Activated CD8-positive, alpha-beta memory T cell treated with anti-CD3 and anti-CD28 coated beads, Interleukin-2, amount 50 U/mL, for 24 hours (primary cell): ENCODE measurements around the gene SPDYE16.
"Not testable (repeated sequence)": the region's sequence is repeated elsewhere in the genome, so short reads cannot be mapped to it uniquely, and the experiment has no call there.

Source experiments
- DNase-seq: peaks from one replicate; pipeline ENCODE4 v3.0.0-alpha.2; 2020; ENCODE audit errors: extremely low read depth

Gene SPDYE16

GRCh38 chr7:76543197-76543596 lies at the start of gene SPDYE16:
Gene SPDYE16 (minus strand): TSS chr7:76543297. CDS start chr7:76541459, 1,838 bp downstream.
- not testable (repeated sequence) for DNase-seq

- DNase-seq = not testable (repeated sequence)
Measured at GRCh38 chr7:76592694-76593093, 49.6 kb upstream of the SPDYE16 start.

GRCh38 chr7:76591602-76592304 lies 48.7 kb upstream of the SPDYE16 start:
- not testable (repeated sequence) for DNase-seq

- not testable (repeated sequence) for DNase-seq
Measured at GRCh38 chr7:76591033-76591432, 47.9 kb upstream of the SPDYE16 start.

- DNase-seq = not testable (repeated sequence)
Measured at GRCh38 chr7:76588586-76588985, 45.5 kb upstream of the SPDYE16 start.

- not testable (repeated sequence) for DNase-seq
Measured at GRCh38 chr7:76586585-76587315, 43.7 kb upstream of the SPDYE16 start.

- DNase-seq = not testable (repeated sequence)
Measured at GRCh38 chr7:76583636-76584281, 40.7 kb upstream of the SPDYE16 start.

- DNase-seq = not testable (repeated sequence)
Measured at GRCh38 chr7:76582848-76583631, 39.9 kb upstream of the SPDYE16 start.

GRCh38 chr7:76575919-76576655 lies 33.0 kb upstream of the SPDYE16 start:
- not testable (repeated sequence) for DNase-seq

GRCh38 chr7:76575431-76575830 lies 32.3 kb upstream of the SPDYE16 start:
- not testable (repeated sequence) for DNase-seq

GRCh38 chr7:76572296-76572695 lies 29.2 kb upstream of the SPDYE16 start:
- DNase-seq = not testable (repeated sequence)

GRCh38 chr7:76570324-76570775 lies 27.3 kb upstream of the SPDYE16 start:
- DNase-seq = not testable (repeated sequence)

GRCh38 chr7:76568742-76569141 lies 25.6 kb upstream of the SPDYE16 start:
- DNase-seq = not testable (repeated sequence)

GRCh38 chr7:76567753-76568152 lies 24.7 kb upstream of the SPDYE16 start:
- DNase-seq = not testable (repeated sequence)

- not testable (repeated sequence) for DNase-seq
Measured at GRCh38 chr7:76567311-76567710, 24.2 kb upstream of the SPDYE16 start.

- DNase-seq = not testable (repeated sequence)
Measured at GRCh38 chr7:76565001-76565400, 21.9 kb upstream of the SPDYE16 start.

GRCh38 chr7:76561342-76561741 lies 18.2 kb upstream of the SPDYE16 start:
- DNase-seq = not testable (repeated sequence)

- DNase-seq = not testable (repeated sequence)
Measured at GRCh38 chr7:76560157-76560556, 17.1 kb upstream of the SPDYE16 start.

GRCh38 chr7:76559685-76560084 lies 16.6 kb upstream of the SPDYE16 start:
- DNase-seq = not testable (repeated sequence)

- DNase-seq = not testable (repeated sequence)
Measured at GRCh38 chr7:76551992-76552391, 8.9 kb upstream of the SPDYE16 start.

- not testable (repeated sequence) for DNase-seq
Measured at GRCh38 chr7:76549855-76550248, 6.8 kb upstream of the SPDYE16 start.
